Aorta (tissue), 5 donors: ENCODE measurements around the gene SPATA19. TPM values are rescaled to one million over a fixed set of nuclear protein-coding genes. Genes with fewer than 3 reads are reported as not detected.

Experiments
- ATAC-seq: fragments of 200-7000 bp; cut with Tn5 transposase; one replicate; pipeline ENCODE4 v1.9.1; 2022; ENCODE audit warnings: moderate library complexity; ENCODE audit not compliant: low FRiP score
- DNase-seq, 2 donors: peaks; one replicate each; pipeline ENCODE4 v3.0.0-alpha.2; 2020
- H3K27ac ChIP-seq, 2 donors: one replicate each; pipeline ENCODE4 v1.5.1; 2013; ENCODE audit warnings: low read length in 2 of 2, mild to moderate bottlenecking in 2 of 2, moderate library complexity in 2 of 2, control low read depth in 1 of 2, inconsistent platforms in 1 of 2, low read depth in 1 of 2
- H3K27me3 ChIP-seq, 2 donors: one replicate each; pipeline ENCODE4 v1.6.1; 2013; ENCODE audit warnings: control low read depth in 1 of 2, low read length in 1 of 2, mild to moderate bottlenecking in 1 of 2, moderate library complexity in 1 of 2; ENCODE audit not compliant: insufficient read depth in 2 of 2, control insufficient read depth in 1 of 2
- H3K36me3 ChIP-seq, 2 donors: one replicate each; pipeline ENCODE4 v1.6.1; 2013; ENCODE audit warnings: control low read depth in 1 of 2, low read length in 1 of 2, mild to moderate bottlenecking in 1 of 2; ENCODE audit not compliant: insufficient read depth in 2 of 2, control insufficient read depth in 1 of 2
- H3K4me1 ChIP-seq, 2 donors: one replicate each; pipeline ENCODE4 v1.6.1; 2013; ENCODE audit warnings: low read length in 2 of 2, control low read depth in 1 of 2, mild to moderate bottlenecking in 1 of 2, moderate library complexity in 1 of 2; ENCODE audit not compliant: insufficient read depth in 2 of 2, control insufficient read depth in 1 of 2
- H3K4me3 ChIP-seq, 2 donors: one replicate each; pipeline ENCODE4 v1.5.1; 2013; ENCODE audit warnings: low read length in 2 of 2, control low read depth in 1 of 2, mild to moderate bottlenecking in 1 of 2
- H3K9me3 ChIP-seq: one replicate; pipeline ENCODE4 v1.6.1; 2013; ENCODE audit warnings: mild to moderate bottlenecking, low read length; ENCODE audit not compliant: control insufficient read depth
- WGBS, 2 donors: extraction: QIAGEN DNeasy Blood & Tissue Kit; methylation state at CpG; one replicate each; pipeline ENCODE4 v1.1.7; 2013; 5-methylcytosine and 5-hydroxymethylcytosine counted together
- intact Hi-C, 2 donors: fragments of 100-400 bp; cut with DNase I; formaldehyde crosslinking; loops; one replicate each; pipeline versions ENCODE4 v1.14.2 to v1.15.0; 2022
- polyA plus RNA-seq, 2 donors: library from polyadenylated mRNA; stranded (reverse); fragments of 200-250 nt; gene quantifications; one replicate each; pipeline ENCODE4 v1.2.3, GENCODE V29; 2013
- total RNA-seq, 2 donors: library from RNA; stranded (reverse); fragmentation: NEBNext Ultra II Directional; extraction: Animal tissue kit (Norgen Biotek cat#: 25700); gene quantifications; one replicate each; pipeline ENCODE4 v1.2.1, GENCODE V29; 2021
- donor health status: healthy with polysubstance abuse.
- donor health status: Bipolar disorder and iron deficiency.
- donor health status: DM: no; HTN: no; CAD: no.
- donor health status: DM: no; HTN: no; CAD: no.
- donor health status: DM: yes; HTN: yes; CAD: no.

SPATA19 gene
- total and polyA plus RNA-seq, 4 donors: not detected

DNA sequence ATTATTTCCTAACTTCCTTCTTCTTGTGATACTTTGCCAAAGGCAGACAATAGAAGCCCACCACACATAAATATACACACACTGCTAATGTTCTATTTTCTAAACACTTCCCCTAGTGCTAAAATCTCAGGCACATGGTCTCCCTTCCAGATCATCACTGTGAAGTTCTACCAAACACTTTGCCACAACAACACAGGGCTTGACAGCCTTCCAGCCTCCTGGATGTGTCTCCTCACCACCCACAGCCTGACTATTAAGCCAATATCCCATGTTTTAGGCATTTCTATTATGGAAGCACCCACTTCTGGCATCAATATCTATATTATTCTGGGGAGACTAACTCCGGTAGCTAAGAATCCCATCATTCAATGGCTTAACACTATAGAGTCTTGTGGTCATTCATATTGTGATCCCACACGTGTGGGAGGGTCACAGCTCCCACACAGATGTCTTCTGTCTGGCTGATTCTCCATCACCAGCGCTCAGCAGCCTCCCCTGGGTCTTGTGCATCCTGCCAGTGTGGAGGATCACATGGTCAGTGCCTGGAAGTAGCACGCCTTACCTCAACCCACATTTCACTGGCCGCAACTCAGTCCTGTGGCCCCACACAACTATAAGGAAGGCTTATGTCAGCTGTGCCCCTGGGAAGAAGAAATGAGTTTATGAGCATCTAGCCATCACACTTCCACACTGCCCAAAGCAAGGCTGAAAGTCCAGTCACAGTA lies 29.0 kb downstream of the SPATA19 start:
- intact Hi-C loops: no loop called here
- H3K27ac ChIP-seq: no peak overlapping the region
- H3K4me1 ChIP-seq: no peaks in the 10 kb centered on the region
- H3K4me3 ChIP-seq: no peak overlapping the region
- no peak for ATAC-seq
- no peaks in the 10 kb centered on the region for H3K27me3 ChIP-seq
- DNase-seq: no peak
- no peaks in the 10 kb centered on the region for H3K36me3 ChIP-seq
- WGBS, 2 donors: 72 to 77% methylated on average over 5 of the region's 5 CpGs
- H3K9me3 ChIP-seq: no peaks in the 10 kb centered on the region

DNA sequence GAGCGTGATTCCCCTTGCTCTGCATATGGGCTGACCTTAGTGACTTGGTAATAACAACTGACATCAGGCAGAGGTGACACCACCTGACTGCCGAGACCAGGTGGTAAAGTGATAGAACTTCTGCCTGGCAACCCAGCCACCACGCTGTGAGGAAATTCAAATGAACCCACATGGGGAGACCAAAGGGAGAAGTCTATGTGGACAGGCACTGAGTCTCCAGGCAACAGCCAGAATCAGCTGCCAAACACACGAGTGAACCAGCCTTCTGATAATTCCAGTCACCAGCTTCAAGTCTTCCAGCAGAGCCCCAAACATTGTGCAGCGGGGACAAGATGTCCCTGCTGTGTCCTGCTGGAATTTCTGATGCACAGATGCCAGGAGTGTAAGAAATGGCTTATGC lies 29.7 kb downstream of the SPATA19 start:
- Histone ChIP-seq H3K4me1 (no peaks in the 10 kb centered on the region), H3K27me3 (no peaks in the 10 kb centered on the region), H3K9me3 (no peaks in the 10 kb centered on the region), H3K27ac (no peak overlapping the region), H3K36me3 (no peaks in the 10 kb centered on the region), H3K4me3 (no peak overlapping the region)
- DNase-seq (no peak), ATAC-seq (no peak)
- intact Hi-C loops: no loop called here
- WGBS, 2 donors: 51 to 53% methylated on average over 5 of the region's 5 CpGs

DNA sequence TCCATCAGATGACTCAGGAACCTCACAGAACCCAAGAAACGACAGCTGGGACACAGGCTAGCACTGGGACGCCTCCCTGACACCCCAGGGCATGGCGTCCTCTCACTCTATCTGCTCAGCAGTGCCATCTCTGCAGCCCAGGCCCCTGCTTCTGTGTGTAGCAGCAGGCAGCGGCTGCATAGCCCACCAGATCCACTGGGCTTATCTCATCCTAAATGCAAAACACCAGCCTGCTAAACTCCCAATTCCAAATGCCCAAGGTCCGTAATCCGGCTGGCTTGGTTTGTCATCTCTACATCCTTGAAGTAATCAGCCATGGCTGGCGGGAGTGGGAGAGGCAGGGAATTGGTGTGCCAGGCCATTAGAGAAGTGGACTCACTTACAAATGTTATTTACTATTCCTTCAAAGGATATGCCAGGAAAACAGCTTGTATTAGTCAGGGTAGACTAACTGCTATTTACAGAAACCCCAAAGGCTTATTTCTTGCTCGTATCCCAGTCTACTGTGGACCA lies 30.7 kb downstream of the SPATA19 start:
- no peak for ATAC-seq
- H3K36me3 ChIP-seq: no peaks in the 10 kb centered on the region
- no peaks in the 10 kb centered on the region for H3K27me3 ChIP-seq
- no peak overlapping the region for H3K27ac ChIP-seq
- no peak for DNase-seq
- 74 to 78% methylated on average over 8 of the region's 8 CpGs for WGBS, 2 donors
- no peaks in the 10 kb centered on the region for H3K9me3 ChIP-seq
- H3K4me1 ChIP-seq: no peaks in the 10 kb centered on the region
- intact Hi-C loops: no loop called here
- H3K4me3 ChIP-seq: no peak overlapping the region

DNA sequence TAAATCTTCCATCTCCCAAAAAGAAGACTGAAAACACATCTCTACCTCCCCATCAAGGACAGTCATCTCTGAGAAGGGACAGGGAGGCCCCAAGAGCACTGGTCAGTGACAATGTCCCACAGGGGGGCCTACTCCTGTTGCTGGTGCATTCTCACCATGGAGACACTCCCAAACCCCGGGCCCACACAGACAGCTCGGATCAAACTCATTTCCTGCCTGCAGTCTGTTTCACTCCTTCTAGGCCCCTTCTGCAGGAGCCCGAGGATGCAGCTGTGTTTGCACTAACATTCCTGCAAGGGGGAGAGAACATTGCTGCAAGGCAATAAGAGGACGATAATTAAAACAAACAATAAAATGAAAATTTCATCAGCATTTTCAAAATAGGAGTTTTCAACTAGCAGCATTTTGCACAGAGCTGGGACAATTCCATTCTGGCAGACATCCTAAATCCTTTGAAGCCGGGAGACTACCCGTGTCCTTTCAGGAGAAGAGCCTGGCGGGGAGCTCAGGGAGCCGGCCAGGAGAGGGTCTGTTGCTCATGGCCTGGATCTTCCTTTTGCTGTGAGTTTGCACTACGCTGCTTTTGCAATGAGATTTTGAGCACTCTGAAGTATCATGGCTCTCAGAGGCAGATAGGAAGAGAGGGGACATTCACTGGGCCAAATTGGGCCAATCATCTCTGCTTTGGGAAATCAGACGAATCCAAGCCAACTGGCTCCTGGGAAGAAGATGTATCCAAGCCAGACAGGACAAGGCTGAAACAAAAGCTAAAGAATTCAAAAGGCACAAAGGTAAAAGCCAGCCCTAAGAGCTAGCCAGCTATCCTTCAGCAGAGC lies 33.2 kb downstream of the SPATA19 start:
- H3K36me3 ChIP-seq: no peaks in the 10 kb centered on the region
- no peaks in the 10 kb centered on the region for H3K4me1 ChIP-seq
- WGBS, 2 donors: 74 to 78% methylated on average over 10 of the region's 10 CpGs
- no peak overlapping the region for H3K4me3 ChIP-seq
- ATAC-seq (no peak), DNase-seq (no peak)
- H3K9me3 ChIP-seq: no peaks in the 10 kb centered on the region
- intact Hi-C loops: no loop called here
- H3K27ac ChIP-seq: no peak overlapping the region
- no peaks in the 10 kb centered on the region for H3K27me3 ChIP-seq

DNA sequence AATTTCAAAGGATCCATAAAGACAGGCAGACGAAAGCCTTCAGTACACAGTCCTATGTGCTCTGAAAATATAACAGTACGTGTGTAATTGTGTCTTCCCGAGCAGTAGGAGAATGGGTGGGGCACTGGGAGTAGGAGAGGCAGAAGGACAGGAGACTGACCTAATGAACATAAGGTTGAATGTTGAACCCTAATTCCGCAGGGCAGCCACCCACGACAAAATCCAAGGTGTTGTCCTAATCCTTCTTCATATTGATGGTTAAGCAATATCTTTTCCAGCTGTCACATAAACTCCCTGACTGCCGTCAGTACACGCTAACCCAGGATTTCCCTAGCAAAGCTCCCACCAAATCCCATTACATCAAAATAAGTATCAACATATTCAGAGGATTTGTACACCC lies 34.5 kb downstream of the SPATA19 start:
- ATAC-seq (no peak), DNase-seq (no peak)
- Histone ChIP-seq H3K4me3 (no peak overlapping the region), H3K4me1 (no peaks in the 10 kb centered on the region), H3K27me3 (no peaks in the 10 kb centered on the region), H3K36me3 (no peaks in the 10 kb centered on the region), H3K9me3 (no peaks in the 10 kb centered on the region), H3K27ac (no peak overlapping the region)
- 91% methylated on average over 7 of the region's 7 CpGs for WGBS, 2 donors
- intact Hi-C loops: no loop called here

DNA sequence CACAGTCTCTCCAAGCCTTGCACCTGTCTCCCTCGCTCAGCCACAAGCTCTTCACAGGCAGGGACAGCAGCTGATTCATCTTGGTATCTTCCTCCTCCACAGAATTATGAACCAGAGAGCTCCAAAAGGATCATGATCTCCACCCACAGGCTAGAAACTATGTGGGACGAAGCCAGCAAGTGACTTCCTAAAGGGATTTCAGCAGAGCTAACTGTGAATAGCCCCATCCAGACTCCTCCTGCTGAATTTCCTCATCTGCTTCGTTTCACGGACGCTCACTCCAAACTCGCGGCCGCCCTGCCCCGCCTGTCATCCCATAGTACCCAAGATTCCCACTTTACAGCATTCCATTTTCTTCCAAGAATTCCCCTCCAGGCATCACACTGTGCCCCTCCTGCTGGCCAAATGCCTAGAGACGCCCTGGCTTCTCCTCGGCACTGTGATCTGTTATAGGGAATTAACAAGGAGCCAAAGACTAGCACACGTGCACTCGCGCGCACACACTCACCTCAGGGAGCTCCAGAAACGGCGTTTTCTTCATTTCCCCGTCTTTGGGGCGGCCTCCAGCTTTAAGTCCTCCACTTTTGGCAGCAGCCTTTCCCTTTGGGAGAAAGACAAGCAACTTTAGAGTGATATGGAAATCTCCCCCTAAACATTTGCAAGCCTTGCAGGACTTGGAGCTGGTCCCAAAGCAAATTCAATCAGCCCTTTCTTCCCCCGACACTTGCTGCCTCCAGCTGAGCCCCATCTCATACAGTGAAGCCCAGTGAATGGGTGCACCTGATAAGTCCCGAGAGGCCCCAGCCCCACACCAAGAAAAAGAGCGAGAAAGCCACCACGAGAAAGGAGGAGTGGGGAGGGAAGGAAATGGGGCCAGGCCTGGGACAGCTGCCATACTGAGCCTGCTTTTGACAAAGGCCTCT lies 35.5 kb downstream of the SPATA19 start:
- H3K27ac ChIP-seq: no peak overlapping the region
- no peaks in the 10 kb centered on the region for H3K36me3 ChIP-seq
- 22 to 24% methylated on average over 23 of the region's 23 CpGs for WGBS, 2 donors
- no peaks in the 10 kb centered on the region for H3K4me1 ChIP-seq
- DNase-seq: no peak
- H3K9me3 ChIP-seq: no peaks in the 10 kb centered on the region
- no peak for ATAC-seq
- intact Hi-C loops: no loop called here
- no peak overlapping the region for H3K4me3 ChIP-seq
- no peaks in the 10 kb centered on the region for H3K27me3 ChIP-seq

DNA sequence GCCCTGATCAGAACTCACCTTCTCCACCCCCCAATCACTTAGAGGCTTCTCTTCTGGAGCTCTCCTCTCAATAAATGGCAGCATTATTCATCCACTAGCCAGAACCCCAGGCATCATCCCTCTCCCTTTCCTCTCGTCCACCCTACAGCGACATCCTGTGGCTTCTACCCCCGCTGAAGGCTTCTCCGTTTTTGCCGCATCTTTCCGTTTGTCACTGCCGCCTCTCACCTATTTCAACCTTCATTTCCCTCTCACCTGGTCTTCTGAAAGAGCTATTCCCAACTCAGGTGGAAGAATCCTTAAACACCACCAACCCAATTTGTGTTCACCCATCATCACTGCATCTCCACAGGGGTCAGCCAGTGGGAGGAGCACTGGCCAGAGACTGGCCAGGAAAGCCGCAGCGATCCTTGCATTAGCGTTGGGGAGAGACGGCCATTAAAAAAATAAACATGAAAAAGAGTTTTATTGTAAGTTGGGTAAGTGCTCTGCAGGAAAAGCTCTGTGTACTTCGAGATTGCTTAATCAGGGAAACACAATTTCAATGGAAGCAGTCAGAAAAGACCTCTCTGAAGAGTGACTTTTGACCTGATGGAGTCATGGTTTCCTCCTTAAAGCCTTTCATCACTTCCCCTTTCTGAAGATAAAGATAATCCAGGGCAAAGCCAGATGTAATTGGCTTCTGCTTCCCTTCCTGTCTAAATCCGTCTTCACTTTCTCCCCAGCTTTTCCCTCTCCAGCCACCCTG lies 36.7 kb downstream of the SPATA19 start:
- no peak overlapping the region for H3K27ac ChIP-seq
- no peak overlapping the region for H3K4me3 ChIP-seq
- DNase-seq (no peak), ATAC-seq (no peak)
- WGBS, 2 donors: 43 to 47% methylated on average over 13 of the region's 13 CpGs
- H3K9me3 ChIP-seq: no peaks in the 10 kb centered on the region
- H3K27me3 ChIP-seq: no peaks in the 10 kb centered on the region
- no peaks in the 10 kb centered on the region for H3K4me1 ChIP-seq
- intact Hi-C loops: no loop called here
- H3K36me3 ChIP-seq: no peaks in the 10 kb centered on the region

DNA sequence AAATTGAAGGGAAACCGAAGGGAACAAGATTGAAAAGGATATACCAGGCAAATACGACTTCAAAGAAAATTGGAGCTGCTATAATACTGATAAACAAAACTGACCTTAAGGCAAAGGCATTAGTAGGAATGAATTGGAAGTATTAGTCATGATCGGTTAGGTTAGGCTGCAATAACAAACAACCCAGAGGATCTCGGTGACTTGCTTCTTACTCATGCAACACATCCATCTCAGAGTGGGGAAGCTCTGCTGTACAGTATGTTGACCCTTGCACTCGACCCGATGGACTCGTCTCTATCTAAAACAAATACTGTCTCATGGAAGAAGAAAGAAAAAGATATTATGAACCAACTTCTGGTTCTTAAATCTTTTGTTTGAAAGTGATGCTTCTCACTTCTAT lies 42.3 kb downstream of the SPATA19 start:
- ATAC-seq: no peak
- Histone ChIP-seq H3K9me3 (peaks cover 2% of the 10 kb centered on the region), H3K4me3 (no peak overlapping the region), H3K36me3 (no peaks in the 10 kb centered on the region), H3K4me1 (no peaks in the 10 kb centered on the region), H3K27me3 (no peaks in the 10 kb centered on the region), H3K27ac (no peak overlapping the region)
- WGBS, 2 donors: 73 to 75% methylated on average over 7 of the region's 7 CpGs
- intact Hi-C loops: no loop called here
- no peak for DNase-seq
